Left ventricle myocardium inferior (tissue), 1 donor: ENCODE results near the gene FHAD1. TPM values are rescaled to one million over a fixed set of nuclear protein-coding genes. Genes with fewer than 3 reads are reported as not detected.

Experiments
- DNase-seq: peaks from one replicate; pipeline ENCODE4 v3.0.0-alpha.2; 2020
- H3K27ac ChIP-seq: fragments of 200-600 bp; replicated peaks from 2 replicates; pipeline ENCODE4 v1.8.0; 2021
- H3K27me3 ChIP-seq: fragments of 200-600 bp; 2 replicates; pipeline ENCODE4 v1.8.0; 2021; ENCODE audit warnings: low read depth
- H3K36me3 ChIP-seq: fragments of 200-600 bp; 2 replicates; pipeline ENCODE4 v1.8.0; 2021
- H3K4me1 ChIP-seq: fragments of 200-600 bp; 2 replicates; pipeline ENCODE4 v1.8.0; 2021
- H3K4me3 ChIP-seq: fragments of 200-600 bp; 2 replicates; pipeline ENCODE4 v1.8.0; 2021; ENCODE audit warnings: mild to moderate bottlenecking, moderate library complexity
- H3K9me3 ChIP-seq: fragments of 200-600 bp; replicated peaks from 2 replicates; pipeline ENCODE4 v1.8.0; 2021
- intact Hi-C: fragments of 100-400 bp; cut with micrococcal nuclease; formaldehyde crosslinking; loops from one replicate; pipeline ENCODE4 v1.11.0; 2022
- total RNA-seq: library from RNA; stranded (reverse); fragmentation: NEBNext Ultra II Directional; extraction: Animal tissue kit (Norgen Biotek cat#: 25700); gene quantifications from one replicate; pipeline ENCODE4 v1.2.1, GENCODE V29; 2021
- TF ChIP-seq, protein P1 (sequence below): fragments of 200-600 bp; IDR thresholded peaks from 2 replicates; pipeline ENCODE4 v1.8.0; 2021; ENCODE audit warnings: antibody characterized with exemption, mild to moderate bottlenecking, borderline replicate concordance
- donor health status: DM: no; HTN: yes; CAD: no; lungs with severe emphysema.

Gene FHAD1
- total RNA-seq, 1 donor from 2014 or later: not detected

DNA sequence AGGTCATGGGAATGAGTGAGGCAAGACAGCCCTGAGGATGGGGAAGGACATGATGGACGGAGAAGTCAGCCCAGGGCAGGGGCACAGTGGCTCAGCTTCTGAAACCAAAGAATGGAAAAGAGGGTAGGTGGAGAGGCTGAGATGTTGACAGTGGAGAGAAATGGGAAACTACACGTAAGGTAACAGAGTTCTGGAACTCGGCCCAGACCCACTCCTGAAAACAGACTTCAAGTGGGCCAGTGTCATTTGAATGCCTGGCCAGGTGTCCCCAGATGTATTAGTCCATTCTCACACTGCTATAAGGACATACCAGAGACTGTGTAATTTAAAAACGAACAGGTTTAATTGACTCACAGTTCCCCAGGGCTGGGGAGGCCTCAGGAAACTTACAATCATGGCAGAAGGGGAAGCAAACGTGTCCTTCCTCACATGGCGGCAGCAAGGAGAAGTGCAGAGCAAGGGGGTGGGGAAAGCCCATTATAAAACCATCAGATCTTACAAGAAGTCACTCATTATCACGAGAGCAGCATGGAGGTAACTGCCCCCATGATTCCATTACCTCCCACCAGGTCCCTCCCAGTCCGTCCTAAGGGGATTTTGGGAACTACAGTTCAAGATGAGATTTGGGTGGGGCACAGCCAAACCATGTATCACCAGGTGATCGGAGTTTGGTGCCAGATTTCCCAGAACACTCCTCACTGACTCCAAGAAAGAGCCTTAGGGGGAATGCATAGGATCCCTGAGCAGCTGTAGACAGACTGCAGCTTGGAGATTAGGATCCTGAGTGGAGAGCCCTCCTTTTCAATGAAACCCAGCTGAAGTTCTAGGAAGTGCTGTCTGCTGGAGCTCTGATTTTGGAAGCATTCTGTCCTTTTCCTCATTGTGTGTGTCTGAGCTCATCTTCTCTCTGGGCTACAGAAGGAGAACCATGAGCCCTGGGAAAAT lies 40.3 kb downstream of the FHAD1 start:
- intact Hi-C loops: no loop called here
- no peak overlapping the region for H3K4me3 ChIP-seq
- DNase-seq: no peak
- H3K27me3 ChIP-seq: peaks cover 4% of the 10 kb centered on the region
- no peaks in the 10 kb centered on the region for H3K9me3 ChIP-seq
- TF ChIP-seq, protein P1, sequence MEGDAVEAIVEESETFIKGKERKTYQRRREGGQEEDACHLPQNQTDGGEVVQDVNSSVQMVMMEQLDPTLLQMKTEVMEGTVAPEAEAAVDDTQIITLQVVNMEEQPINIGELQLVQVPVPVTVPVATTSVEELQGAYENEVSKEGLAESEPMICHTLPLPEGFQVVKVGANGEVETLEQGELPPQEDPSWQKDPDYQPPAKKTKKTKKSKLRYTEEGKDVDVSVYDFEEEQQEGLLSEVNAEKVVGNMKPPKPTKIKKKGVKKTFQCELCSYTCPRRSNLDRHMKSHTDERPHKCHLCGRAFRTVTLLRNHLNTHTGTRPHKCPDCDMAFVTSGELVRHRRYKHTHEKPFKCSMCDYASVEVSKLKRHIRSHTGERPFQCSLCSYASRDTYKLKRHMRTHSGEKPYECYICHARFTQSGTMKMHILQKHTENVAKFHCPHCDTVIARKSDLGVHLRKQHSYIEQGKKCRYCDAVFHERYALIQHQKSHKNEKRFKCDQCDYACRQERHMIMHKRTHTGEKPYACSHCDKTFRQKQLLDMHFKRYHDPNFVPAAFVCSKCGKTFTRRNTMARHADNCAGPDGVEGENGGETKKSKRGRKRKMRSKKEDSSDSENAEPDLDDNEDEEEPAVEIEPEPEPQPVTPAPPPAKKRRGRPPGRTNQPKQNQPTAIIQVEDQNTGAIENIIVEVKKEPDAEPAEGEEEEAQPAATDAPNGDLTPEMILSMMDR: no peak
- peaks cover 14% of the 10 kb centered on the region for H3K4me1 ChIP-seq
- no peak overlapping the region for H3K27ac ChIP-seq
- H3K36me3 ChIP-seq: no peaks in the 10 kb centered on the region

GRCh38 chr1:15288173-15288926 lies 41.3 kb downstream of the FHAD1 start:
- TF ChIP-seq, protein P1: no peak
- no peaks in the 10 kb centered on the region for H3K36me3 ChIP-seq
- peaks cover 5% of the 10 kb centered on the region for H3K4me1 ChIP-seq
- no peak overlapping the region for H3K27ac ChIP-seq
- no peak for DNase-seq
- no peaks in the 10 kb centered on the region for H3K9me3 ChIP-seq
- intact Hi-C loops: no loop called here
- no peak overlapping the region for H3K4me3 ChIP-seq
- peaks cover 4% of the 10 kb centered on the region for H3K27me3 ChIP-seq

DNA sequence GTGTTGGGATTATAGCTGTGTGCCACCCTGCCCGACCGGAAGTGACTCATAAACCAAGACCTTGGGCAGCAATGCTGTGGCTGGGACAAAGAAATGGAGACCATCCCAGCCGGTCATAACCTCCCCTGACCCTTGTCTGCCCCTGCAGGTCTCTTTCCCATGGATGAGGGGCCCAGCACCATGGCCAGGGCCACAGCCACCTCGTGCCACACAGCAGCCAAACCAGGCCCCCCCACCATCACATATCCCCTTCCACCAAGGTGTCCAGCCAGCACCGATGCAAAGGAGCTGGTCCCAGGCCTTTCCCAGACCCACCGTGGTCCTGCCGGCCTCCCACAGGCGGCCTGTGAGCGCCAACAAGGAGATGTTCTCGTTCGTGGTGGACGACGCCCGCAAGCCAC lies 42.2 kb downstream of the FHAD1 start:
- no peak for DNase-seq
- H3K9me3 ChIP-seq: no peaks in the 10 kb centered on the region
- no peaks in the 10 kb centered on the region for H3K36me3 ChIP-seq
- no peak overlapping the region for H3K4me3 ChIP-seq
- no peaks in the 10 kb centered on the region for H3K4me1 ChIP-seq
- intact Hi-C loops: no loop called here
- TF ChIP-seq, protein P1: no peak
- H3K27ac ChIP-seq: no peak overlapping the region
- peaks cover 4% of the 10 kb centered on the region for H3K27me3 ChIP-seq

- H3K27ac ChIP-seq: no peak overlapping the region
Measured at GRCh38 chr1:15290382-15290781, 43.4 kb downstream of the FHAD1 start.

DNA sequence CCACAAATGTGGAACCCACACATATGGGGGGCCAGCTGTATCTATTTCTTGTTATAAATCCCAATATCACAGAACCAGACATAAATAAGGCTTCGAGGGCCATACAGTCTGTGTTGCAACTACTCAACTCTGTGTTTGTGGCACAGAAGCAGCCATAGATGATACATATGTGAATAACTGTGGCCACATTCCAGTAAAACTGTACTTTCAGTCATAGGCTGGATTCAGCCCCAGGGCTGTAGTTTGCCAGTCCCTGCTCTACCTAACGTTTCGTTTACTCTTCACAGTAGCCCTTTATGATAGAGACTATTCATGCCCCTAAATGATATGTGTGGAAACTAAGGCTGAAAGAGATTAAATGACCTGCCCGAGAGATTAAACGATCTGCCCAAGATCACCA lies 48.7 kb downstream of the FHAD1 start:
- Histone ChIP-seq H3K4me3 (no peak overlapping the region), H3K36me3 (no peaks in the 10 kb centered on the region), H3K27ac (no peak overlapping the region), H3K27me3 (no peaks in the 10 kb centered on the region), H3K4me1 (no peaks in the 10 kb centered on the region), H3K9me3 (peaks cover 10% of the 10 kb centered on the region)
- TF ChIP-seq, protein P1: no peak
- intact Hi-C loops: no loop called here
- no peak for DNase-seq

More at GRCh38 chr1:15290382-15290781, 43.4 kb downstream of the FHAD1 start:
- Histone ChIP-seq H3K4me3 (no peak overlapping the region), H3K4me1 (no peaks in the 10 kb centered on the region), H3K36me3 (no peaks in the 10 kb centered on the region), H3K27me3 (peaks cover 4% of the 10 kb centered on the region), H3K9me3 (no peaks in the 10 kb centered on the region)
- DNase-seq: no peak
- TF ChIP-seq, protein P1: no peak
- intact Hi-C loops: no loop called here
